Daoy (cell line): ENCODE measurements around the gene GALNT9. TPM values are rescaled to one million over a fixed set of nuclear protein-coding genes. Genes with fewer than 3 reads are reported as not detected.

Experiments used
- DNase-seq: peaks from one replicate; pipeline ENCODE4 v3.0.0-alpha.2; 2015; ENCODE audit warnings: low read depth
- total RNA-seq: library from RNA; depleted of rRNA; stranded (reverse); fragments of >200 nt; shearing (Covaris generic); gene quantifications from 2 replicates; pipeline ENCODE4 v1.2.3, GENCODE V29; 2014

The GALNT9 gene
- total RNA-seq, 1 experiment from 2014 or later, result 0.29 TPM

- no peak for DNase-seq
Measured at GRCh38 chr12:132171293-132171967, 158.0 kb downstream of the GALNT9 start.

- DNase-seq, result no peak
Measured at GRCh38 chr12:132170637-132171292, 158.6 kb downstream of the GALNT9 start.

DNA sequence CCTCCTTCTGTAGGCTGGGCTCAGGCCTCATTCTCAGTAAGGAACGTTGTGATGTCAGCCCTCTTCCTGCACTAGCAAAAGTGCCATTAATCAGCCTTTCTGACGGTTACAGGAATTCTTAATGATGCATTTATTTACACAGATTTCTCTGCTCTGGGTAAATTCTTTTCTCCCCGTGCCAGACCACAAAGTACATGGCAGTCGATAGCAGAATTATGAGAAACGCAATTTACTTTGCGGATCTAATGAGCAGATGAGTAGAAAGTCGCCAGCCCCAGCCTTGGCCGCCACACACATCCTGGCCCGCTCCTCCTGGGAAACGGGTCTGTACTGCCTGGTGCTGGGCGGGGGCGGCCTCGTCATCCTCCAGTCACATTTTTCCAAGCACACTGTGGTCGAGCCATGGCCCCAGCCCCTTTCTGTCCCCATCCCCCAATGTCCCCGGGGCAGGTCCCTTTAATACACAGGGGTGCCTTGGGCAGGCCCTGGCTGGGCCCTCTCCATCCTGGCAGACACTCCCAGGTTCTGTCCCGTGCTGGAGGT is 159.2 kb downstream of the GALNT9 start:
- DNase-seq, result peak; percentile 65

DNA sequence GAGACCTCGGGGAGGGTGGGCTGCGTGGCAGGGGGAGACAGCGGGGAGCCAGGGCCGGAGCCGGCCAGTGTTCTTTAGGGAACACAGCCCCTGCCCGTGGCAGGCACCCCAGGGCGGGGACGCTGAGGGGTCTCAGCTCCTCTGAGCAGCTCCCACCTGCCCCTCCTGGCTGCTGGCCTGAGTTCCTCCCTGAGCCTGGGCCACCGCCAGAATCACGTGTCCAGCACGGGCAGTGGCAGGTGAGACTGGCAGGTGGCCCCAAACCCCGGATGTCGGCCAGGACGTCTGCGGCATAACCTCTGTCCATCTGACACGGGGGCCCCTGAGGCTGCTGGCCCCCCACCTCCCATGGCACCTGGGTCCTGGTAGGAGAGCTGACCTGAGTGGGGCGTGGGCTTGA is 160.0 kb downstream of the GALNT9 start:
- DNase-seq, result no peak

- DNase-seq, result no peak
Measured at GRCh38 chr12:132168311-132169031, 160.9 kb downstream of the GALNT9 start.

GRCh38 chr12:132167611-132168310 is 161.6 kb downstream of the GALNT9 start:
- DNase-seq, result no peak

- no peak for DNase-seq
Measured at GRCh38 chr12:132166801-132167591, 162.4 kb downstream of the GALNT9 start.

- DNase-seq, result no peak
Measured at GRCh38 chr12:132166093-132166492, 163.3 kb downstream of the GALNT9 start.

DNA sequence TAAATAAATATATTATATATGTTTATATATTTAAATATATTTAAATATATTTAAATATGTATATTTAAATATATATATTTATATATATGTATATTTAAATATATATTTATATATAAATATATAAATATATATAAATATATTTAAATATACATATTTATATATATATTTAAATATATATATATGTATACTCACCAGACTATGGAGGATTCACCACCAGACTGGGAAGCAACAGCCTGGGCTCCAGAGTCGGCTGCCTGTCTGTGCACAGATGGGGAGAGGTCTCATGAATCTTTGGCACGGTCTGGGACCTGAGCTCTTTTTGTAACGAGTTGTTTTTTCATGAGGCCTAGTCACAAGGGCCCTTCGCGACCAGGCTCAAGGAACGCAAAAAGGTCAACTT is 163.8 kb downstream of the GALNT9 start:
- DNase-seq, result no peak

GRCh38 chr12:132164426-132164825 is 165.0 kb downstream of the GALNT9 start:
- DNase-seq, result no peak

DNA sequence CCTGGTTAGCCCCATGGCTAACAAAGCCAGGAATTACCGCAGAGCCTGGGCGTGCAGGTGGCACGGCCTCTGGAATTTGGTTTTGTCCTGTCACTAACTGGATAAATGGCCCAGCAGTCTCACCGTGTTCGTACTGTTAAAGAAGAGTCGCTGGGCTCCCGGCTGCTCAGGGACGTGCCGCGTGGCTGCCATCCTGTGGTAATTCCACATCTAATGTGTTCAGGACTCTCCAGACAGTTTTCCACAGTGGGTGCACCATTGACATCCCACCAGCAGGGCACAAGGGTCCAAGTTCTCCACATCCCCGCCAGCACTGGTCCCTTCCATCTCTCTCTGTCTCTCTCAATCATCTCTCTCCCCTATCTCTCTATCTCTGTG is 165.5 kb downstream of the GALNT9 start:
- no peak for DNase-seq

DNA sequence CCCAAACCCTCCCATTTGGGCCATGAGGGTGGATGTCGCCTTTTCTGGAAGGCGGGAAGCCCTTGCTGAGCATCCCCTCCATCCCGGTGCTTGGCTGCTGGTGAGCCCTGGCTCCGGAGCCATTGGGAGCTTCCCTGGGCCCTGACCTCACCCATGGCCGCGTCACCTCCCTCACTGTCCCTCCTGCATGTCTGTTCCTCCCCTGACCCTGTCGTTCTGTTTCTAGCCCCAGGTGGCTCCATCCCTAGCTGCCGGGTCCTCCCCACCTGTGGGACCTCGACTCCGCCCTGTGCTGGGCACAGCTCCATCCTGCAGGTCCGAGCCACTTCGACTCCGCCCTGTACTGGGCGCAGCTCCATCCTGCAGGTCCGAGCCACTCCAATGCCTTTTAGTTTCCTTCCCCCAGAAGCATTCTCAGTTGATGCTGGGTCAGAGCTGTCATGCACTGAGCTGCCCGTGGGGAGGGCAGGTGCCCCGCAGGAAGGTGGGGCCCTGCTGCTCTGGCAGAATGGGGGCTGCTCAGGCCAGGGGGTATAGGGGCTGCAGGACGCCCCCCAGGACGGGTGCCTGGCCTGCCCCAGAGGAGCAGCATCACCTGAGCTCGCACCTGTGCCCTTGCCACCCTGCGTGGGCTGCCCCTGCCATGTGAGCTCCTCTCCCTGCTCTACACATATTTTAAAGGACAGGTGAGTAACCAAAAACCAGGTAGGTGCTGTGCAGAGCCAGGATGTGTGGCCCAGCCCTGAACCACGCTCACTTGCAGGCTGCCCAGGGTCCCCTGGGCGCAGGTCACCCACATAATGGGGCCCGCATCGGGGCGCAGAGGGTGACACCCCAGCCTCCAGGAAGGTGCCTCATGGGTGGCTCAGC is 166.1 kb downstream of the GALNT9 start:
- no peak for DNase-seq

DNA sequence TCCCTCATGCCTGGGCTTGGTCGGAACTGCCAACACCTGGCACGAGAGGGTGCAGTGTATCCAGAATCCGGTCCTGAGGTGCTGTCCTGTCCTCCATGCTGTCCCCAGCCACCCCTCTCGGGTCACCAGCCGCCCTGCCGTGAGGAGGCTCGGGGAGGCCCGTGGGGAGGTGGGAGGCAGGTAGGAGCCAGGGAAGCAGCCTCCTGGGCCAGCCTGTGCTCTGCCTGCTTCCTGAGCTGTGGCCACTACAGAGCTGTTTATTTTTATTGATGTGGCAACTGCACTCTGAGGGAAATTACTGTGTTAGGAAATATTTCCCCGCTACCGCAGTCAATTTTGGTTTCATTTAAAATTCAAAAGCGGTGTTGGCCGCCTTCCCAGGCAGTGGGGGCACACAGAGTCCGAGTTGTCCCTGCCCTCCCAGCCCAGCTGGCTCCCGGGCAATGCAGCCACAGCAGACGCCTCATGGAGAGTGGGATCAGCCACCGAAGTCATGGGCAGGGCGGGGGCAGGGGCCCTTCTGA is 166.8 kb downstream of the GALNT9 start:
- peak; percentile 75 for DNase-seq

GRCh38 chr12:132161796-132162507 is 167.4 kb downstream of the GALNT9 start:
- no peak for DNase-seq

- DNase-seq, result no peak
Measured at GRCh38 chr12:132161036-132161781, 168.2 kb downstream of the GALNT9 start.

GRCh38 chr12:132160601-132161035 is 168.8 kb downstream of the GALNT9 start:
- no peak for DNase-seq

DNA sequence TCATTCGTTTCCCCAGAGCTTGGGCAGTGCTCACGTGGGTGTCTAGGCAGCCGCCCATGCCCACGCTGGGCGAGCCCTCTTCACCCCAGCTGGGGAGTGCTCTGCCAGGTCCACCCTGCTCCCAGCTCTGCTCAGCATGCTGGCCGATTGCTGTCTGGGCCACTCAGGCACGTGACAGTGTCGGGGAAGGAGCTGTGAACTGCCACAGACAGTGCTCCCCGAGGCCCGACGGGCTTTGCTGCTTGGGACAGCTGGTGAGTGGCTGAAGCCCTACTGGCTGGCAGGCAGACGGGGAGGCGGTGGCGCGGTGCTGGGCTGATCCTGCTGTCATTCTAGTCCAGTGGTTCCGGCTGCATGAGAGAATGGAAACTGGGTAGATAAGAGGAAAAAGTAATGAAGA is 169.4 kb downstream of the GALNT9 start:
- no peak for DNase-seq

DNA sequence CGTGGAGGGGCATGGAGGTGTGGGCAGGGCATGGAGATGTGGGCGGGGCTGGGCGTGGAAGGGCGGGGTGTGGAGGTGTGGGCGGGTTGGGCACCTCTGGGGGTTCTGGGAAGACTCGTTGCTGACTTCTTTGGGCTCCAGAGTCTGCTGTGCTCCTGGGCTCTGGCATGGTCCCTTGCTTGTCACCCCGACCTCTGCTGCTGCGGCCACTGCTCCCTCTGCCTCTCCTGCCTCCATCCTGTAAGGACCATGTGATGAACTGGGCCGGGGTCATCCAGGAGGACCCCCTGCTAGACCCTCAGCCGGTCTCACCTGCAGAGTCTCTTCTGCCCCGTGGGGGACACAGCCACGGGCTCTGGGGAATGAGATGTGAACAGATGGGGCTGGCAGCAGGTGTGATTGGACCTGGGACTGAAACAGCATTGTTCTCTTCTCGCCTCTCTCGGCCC is 169.8 kb downstream of the GALNT9 start:
- no peak for DNase-seq
